Hindlimb muscle (tissue), 1 donor: ENCODE results near the gene SLC22A3. TPM values are rescaled to one million over a fixed set of nuclear protein-coding genes. Genes with fewer than 3 reads are reported as not detected.
"Not testable (repeated sequence)": the region's sequence is repeated elsewhere in the genome, so short reads cannot be mapped to it uniquely, and the experiment has no call there.

ENCODE experiments used
- DNase-seq: peaks from one replicate; pipeline ENCODE4 v3.0.0-alpha.2; 2013
- polyA plus RNA-seq: library from polyadenylated mRNA; unstranded; fragments of 120-200 nt; gene quantifications from one replicate; pipeline ENCODE4 v1.2.1, GENCODE V29; 2013; ENCODE audit not compliant: insufficient read length

Gene SLC22A3
- polyA plus RNA-seq, 1 donor, result 8.7 TPM

DNA sequence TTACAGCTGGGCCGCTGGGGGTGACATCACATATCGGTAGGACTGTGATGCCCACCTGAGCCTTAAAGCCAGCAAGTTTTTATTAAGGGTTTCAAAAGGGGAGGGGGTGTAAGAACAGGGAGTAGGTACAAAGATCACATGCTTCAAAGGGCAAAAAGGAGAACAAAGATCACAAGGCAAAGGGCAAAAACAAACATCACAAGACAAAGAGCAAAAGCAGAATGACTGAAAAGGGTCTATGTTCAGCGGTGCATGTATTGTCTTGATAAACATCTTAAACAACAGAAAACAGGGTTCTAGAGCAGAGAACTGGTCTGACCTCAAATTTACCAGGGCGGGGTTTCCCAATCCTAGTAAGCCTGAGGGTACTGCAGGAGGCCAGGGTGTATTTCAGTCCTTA, 101.6 kb downstream of the SLC22A3 start:
- DNase-seq, result not testable (repeated sequence)

DNA sequence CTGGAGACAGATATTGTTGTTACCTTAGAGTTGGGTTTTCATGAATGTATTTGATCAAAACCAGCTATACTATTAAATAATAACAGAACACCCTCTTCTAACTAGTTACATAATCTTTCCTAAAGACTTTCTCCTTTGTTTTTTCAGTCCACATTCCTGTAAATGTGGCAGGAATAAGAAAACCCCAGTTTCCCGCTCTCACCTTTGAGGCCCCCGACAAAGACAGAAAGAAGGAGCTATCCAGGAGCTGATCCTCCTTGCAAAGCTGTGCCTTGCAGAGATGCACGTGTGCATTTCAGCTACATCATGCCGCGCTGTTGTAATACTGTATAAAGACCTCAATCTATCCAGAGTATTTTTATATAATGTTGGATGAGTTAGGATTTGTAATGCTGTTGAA, 102.7 kb downstream of the SLC22A3 start:
- DNase-seq, result no peak

DNA sequence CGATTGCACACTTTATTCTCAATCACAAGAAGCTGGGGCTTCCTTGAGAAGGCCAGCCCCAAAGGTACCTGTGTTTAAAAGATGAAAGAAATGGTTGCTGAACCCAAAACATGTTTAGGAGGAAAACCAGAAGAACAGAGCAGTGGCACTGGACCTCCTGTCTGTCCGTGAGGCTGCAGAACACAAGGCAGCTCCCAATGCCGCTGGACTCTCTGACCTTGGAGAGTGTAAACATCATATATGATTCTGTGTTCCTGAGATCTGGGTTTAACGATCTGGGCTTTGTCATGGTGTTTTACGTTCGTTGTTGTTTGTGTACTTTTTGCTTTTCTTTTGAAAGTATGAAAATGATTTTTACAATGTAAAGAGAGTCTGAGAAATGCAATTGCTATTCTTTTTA, 106.1 kb downstream of the SLC22A3 start:
- DNase-seq, result no peak

DNA sequence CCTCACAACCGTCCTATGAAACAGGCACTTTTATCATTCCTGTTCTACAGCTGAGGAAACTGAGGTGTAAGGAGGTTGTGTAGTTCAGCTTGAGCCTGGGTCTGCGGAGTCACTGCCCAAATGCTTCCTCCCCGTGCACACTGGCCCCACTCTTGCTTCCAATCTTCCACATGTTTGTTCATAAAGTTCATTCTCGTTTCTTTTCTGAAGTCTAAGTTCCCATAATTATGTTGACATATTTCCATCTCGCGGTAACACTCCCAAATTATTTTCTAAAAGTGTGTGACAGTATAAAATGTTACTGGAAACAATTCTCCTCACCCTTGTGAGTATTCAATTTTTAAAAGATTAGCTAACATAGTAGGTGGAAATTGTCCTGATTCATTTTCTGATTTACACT, 106.9 kb downstream of the SLC22A3 start:
- peak; percentile 65 for DNase-seq

DNA sequence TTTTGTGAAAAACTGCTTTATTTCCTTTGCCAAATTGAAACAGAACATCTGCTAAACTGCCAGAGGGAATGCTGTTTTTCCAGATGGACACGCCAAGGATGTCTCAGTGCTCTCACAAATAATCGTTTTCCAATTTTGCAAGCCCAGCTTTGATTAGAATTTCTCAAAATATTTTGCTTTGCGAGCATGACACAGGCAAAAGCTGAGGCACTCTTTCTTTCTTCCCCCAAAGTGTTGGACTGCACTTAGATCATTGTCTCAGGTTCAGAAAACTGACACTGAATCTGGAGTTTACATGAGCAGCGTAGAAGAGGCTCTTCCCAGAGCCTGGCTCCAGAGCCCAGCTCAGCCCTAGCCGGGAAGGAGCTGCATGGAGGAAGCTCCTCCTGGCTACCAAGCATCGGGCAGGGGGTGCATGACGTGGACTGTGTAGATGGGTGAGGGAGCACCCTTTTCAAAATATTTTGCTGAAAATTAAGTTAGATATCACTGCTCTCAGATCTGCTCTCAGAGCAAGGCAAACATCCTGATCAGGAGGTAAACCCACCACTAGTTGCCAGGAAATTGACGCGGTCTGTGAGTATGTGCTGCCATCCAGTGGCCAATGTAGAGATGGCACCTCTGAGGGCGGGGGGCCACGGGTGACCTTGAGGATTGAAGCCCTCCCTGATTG, 107.5 kb downstream of the SLC22A3 start:
- peak; percentile 85 for DNase-seq

DNA sequence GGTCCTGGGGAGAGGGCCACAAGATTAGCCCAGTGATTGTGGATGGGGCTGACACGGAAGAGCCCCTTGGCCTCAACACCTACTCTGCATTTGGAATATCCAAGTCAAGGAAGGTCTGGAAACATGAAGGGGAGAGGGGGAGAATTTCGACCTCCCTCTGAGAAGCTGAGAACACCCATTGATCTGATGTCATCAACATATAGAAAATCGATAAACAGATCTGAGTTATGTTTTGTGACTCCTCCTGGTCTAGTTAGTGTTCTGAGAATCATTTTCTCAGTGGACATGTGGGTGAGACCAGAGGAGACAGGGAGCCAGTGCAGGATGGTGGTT, 108.0 kb downstream of the SLC22A3 start:
- DNase-seq, result no peak

DNA sequence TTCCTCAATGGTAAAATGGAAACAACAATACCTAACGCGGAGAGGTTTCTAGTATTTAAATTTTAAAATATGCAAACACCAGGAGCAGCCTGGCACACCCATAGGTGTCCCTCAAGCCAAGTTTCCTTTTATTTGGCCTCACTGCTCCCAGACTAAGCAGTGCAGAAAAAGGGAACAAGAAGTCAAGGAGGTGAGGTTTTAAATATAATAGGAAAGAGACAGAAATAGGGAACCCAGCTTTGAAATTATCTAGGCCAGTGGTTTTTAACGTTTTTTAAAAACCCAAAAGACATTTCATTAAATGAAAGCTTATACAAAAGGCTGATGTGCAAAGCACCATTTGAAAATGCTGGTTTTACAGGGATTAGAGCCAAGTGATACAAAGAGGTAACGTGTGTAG, 109.6 kb downstream of the SLC22A3 start:
- no peak for DNase-seq

DNA sequence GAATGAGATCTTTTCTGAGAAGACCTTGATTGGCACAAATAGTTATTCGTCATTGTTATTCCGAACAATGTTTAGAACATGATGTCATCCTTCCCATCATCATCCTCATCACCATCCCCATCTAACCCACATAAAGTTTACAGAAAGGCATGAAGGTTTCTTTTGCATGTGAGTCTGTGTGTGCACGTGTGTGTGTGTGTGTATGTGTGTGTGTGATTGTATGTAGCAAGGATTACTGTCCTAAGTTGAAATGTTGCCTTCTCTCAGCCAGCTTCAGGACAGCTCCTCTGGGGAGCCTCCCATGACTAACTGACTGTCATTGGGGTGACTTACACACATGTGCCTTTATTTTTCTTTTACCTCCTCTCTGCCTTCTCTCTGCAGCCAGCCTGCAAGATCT, 113.5 kb downstream of the SLC22A3 start:
- DNase-seq, result no peak

DNA sequence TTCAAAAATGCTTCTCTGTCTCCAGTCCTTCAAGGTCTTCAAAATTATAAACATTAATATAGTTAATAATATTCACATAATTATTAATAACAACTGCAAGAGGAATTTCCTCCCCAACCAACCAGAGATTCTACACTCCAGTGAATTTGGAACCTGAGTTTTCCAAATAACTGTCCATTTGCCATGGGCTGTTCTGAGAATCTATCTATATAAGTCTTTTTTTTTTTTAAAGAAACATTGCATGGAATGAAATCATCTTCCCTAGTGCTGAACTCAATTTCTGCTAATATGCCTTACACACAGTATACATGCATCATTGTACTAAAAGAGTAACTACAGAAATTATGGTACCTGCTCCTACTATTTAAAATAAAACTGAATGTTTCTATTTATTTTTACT, 113.9 kb downstream of the SLC22A3 start:
- no peak for DNase-seq

DNA sequence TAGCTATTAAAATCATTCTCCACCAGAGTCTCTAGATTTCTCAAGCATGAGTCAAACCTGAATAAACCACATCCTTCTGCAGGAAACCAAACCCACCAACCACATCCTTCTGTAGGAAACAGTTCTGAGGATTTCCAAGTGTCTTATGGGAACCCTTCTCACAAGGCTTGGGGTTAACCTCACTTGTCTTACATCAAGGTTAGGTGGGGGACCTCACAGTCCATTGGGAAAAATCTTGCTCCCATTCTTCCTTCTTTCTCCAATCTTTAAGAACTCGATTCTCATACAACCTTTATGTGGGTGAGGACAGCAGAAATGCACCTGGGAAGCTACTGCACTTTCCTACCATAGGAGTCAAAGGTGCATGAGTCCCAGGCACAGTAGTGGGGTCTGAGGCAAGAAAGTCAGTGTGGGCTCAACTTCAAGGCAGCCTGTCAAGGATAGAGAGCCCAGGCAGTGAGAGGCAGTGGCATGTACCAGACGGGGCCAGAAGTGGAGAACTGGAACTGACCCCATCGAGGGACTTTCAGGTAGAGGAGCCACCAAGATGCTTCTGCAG, 114.5 kb downstream of the SLC22A3 start:
- no peak for DNase-seq

DNA sequence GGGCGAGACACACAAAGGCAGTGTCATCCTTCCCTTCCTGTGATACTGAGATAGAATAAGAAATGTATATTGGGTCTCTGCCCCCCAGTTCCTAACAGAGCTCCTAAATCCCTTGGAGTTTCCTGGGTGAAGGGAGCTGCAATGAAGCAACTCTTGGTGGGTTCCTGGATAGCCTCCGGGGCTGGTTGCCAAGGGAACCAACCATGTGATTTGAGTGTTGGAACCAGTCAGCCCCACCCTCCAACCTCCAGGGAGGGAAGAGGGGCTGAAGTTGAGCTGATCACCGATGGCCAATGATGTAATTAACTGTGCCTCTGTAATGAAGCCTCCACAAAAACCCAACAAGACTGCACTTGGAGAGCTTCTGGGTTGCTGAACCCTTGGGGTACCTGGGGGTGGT, 116.6 kb downstream of the SLC22A3 start:
- DNase-seq, result no peak

DNA sequence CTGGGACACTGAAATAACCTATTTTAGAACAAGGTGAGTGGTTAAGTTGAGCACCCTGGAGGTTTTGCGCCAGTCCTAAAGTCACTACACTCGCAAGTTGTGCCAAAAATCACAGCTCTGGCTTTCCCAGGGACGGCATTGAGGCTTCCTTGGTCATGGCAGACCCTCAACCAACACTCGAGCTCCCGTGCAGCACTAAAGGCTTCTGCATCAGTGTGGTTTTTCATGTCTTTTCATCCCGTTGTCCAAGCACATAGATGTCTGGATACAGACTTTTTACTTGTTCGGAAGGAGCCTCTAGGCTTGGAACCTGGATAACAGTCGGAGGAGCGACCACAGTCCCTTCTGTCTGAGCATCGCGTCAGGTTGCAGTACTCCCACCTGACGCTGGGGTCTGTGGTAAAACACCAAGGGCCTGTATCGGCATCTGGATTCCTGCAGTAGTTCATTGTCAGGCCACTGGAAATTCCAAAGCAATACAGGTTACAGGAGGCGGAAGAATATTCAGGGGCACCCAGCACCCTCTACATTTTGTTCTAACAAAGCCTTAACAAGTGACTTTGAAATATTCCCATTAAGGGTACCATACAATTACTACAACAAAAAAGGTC, 119.2 kb downstream of the SLC22A3 start:
- DNase-seq, result not testable (repeated sequence)

DNA sequence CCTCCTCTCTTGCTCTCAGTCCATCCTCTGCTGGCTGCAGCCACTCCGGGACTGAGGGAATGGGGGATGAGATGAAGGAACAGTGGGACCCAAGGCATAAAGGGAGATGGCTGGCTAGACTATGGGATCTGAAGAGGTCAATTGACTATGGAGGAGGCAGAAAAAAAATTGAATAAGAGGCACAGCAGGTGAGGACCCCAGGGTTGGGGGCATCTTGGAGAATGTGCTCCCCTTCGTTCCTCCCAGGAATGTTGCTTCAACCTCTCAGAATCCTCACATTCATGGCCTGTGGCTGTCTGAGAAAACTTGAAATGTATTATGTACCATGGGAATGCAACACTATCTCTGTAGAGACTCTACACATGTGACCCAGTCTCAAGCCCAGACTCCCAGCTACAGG, 121.0 kb downstream of the SLC22A3 start:
- DNase-seq, result no peak

DNA sequence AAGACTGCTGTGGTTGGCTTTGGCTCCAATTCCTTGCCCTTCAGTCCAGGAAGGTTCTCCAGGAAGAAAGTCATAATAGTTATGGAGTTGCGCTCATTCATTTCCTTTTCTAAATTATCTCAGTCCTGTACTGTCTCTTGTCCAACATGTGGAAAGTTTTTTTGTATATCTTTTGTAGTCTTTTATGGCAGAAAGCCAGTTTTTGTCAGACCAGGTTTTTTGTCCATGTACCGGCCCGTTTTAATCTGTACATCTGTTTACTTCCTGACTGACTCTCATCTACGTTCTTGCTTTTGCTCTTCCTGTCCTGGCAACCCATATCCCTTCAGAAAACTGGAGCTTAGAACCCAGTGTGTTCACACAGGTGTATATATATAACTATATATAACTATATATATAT, 127.9 kb downstream of the SLC22A3 start:
- not testable (repeated sequence) for DNase-seq

DNA sequence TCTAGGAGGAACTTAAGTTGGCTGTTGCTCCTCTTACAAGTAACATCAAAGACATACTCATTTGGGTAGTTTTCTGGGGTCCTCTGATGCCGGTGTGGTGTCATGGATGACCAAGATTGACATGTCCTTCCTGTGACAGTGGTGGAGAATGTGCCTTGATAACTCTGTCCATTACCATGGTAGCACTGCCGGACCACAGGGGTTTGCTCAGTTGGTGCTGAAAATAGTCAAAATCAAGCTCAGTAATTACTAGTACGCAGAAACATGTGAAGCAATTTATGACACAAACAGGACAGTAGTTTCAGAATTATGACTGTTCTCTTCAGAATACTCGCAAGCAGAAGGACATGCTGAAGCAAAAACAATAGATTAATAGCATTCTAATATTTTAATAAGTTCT, 128.9 kb downstream of the SLC22A3 start:
- not testable (repeated sequence) for DNase-seq

DNA sequence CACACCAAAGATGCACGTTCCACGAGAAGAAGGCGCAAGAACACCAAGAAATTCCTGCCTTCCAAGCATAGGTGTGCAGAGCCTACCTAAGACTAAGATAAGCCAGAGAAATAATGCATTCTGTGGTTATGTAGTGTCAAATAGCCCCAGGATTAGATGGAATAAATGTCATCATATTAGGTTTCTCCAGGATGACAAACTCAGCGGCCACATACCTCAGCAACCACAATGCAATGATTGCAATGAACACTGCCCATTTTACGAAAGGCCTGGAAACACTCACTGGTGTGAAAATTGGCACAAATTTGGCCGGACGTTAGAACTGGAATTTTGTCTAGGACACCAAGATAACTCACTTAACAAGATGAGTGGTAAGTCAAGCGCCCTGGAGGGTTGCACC, 129.7 kb downstream of the SLC22A3 start:
- DNase-seq, result no peak

DNA sequence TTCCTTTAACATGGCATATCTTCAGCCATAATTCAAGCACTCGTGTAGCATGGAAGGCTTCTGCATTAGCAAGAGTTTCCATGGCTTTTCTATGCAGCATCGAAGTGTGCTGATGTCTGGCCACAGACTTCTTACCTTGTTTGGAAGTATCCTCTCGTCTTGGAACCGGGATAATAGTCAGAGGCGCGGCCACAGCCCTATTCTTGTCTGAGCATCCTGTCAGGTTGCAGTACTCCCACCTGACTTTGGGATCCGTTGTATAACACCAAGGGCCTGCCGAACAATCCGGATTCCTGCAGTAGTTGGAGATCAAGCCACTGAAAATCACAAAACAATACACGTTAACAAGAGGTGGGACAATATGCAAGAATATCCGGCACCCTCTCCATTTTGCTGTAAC, 138.9 kb downstream of the SLC22A3 start:
- no peak for DNase-seq

DNA sequence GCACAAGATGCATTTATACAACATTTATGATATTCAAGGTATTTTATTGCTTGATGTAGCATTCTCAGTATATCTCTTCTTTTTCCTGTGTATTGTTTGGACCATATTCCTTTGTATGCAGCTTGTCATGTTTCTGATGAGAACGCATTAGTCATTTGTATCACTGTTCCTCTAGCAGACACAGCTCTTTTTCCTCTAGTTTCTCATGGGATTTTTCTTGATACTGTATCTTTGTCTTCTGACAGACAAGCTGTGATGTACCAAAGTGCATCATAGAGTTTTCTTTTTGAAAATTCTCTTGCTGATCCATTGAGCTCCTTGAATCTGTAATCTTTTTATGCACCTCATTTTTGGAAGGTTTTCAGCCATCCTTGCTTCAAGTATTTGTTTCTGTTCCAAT, 140.9 kb downstream of the SLC22A3 start:
- DNase-seq, result no peak

DNA sequence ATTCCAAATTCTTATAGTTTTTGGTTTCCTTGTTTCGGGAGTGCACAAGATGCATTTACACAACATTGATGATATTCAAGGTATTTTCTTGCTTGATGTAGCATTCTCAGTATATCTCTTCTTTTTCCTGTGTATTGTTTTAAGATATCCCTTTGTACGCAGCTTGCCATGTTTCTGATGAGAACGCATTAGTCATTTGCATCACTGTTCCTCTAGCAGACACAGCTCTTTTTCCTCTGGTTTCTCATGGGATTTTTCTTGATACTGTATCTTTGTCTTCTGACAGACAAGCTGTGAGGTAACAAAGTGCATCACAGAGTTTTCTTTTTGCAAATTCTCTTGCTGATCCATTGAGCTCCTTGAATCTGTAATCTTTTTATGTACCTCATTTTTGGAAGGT, 146.4 kb downstream of the SLC22A3 start:
- no peak for DNase-seq

DNA sequence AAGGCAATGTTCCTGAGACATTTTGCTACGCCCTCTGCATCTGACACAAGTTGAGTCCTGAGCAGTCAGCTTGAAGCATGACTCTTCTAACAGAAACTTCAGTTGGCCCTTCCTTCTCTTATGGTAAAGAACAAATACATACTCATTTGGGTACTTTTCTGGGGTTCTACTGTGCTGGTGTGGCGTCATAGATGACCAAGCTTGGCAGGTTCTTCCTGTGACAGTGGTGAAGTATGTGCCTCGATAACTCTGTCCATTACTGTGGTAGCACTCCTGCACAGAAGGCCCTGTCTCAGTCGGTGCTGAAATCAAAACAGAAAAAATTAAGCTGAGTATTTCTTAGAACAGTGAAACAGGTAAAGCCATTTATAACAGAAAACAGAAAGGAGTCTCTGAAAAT, 152.5 kb downstream of the SLC22A3 start:
- DNase-seq, result no peak
